ENCODE measurements around the gene TNFRSF6B. TPM values are rescaled to one million over a fixed set of nuclear protein-coding genes. Genes with fewer than 3 reads are reported as not detected.

Gene TNFRSF6B
- total RNA-seq, 2 donors from 2014 or later: not detected

GRCh38 chr20:63746751-63747315, 50.4 kb downstream of the TNFRSF6B start:
- H3K4me3 Mint-ChIP-seq: no peak overlapping the region
- peak; percentile 45 for DNase-seq

GRCh38 chr20:63747622-63748069, 51.2 kb downstream of the TNFRSF6B start:
- Mint-ChIP-seq H3K27me3 (ENCODE audit: insufficient read depth) (no peaks in the 10 kb centered on the region), H3K9me3 (no peaks in the 10 kb centered on the region), H3K4me1 (peaks cover 4% of the 10 kb centered on the region), H3K4me3 (no peak overlapping the region), H3K27ac (no peak overlapping the region), H3K36me3 (ENCODE audit: low read depth) (peaks cover 15% of the 10 kb centered on the region)
- Histone ChIP-seq H3K36me3 (ENCODE audit: control insufficient read depth, insufficient read depth, low read length) (peaks cover 20% of the 10 kb centered on the region), H3K4me3 (ENCODE audit: low read length) (no peak overlapping the region), H3K27ac (ENCODE audit: low read depth, low read length) (no peak overlapping the region), H3K27me3 (ENCODE audit: control insufficient read depth, insufficient read depth, low read length, poor library complexity, severe bottlenecking) (no peaks in the 10 kb centered on the region), H3K9me3 (ENCODE audit: control insufficient read depth, low read length) (no peaks in the 10 kb centered on the region), H3K4me1 (ENCODE audit: control insufficient read depth, insufficient read depth, low read length) (no peaks in the 10 kb centered on the region), H3K9ac (ENCODE audit: extremely low read depth, low read length, poor library complexity, severe bottlenecking) (no peak overlapping the region)
- WGBS, 2 experiments (ENCODE audit: insufficient coverage in 1 of 2, insufficient read length in 1 of 2): 80 to 89% methylated on average over 6 to 13 of the region's 13 CpGs
- no peak for TF ChIP-seq CTCF (conservative IDR thresholded peaks at IDR 0.05)
- DNase-seq: no peak

More at GRCh38 chr20:63746751-63747315, 50.4 kb downstream of the TNFRSF6B start:
- no peaks in the 10 kb centered on the region for H3K9me3 ChIP-seq (ENCODE audit: control insufficient read depth, low read length)
- H3K4me1 ChIP-seq (ENCODE audit: control insufficient read depth, insufficient read depth, low read length): peaks cover under 1% of the 10 kb centered on the region
- no peak overlapping the region for H3K9ac ChIP-seq (ENCODE audit: extremely low read depth, low read length, poor library complexity, severe bottlenecking)
- peaks cover 14% of the 10 kb centered on the region for H3K36me3 Mint-ChIP-seq (ENCODE audit: low read depth)
- 96% methylated on average over 40 to 47 of the region's 47 CpGs for WGBS, 2 experiments (ENCODE audit: insufficient coverage in 1 of 2, insufficient read length in 1 of 2)
- no peaks in the 10 kb centered on the region for H3K9me3 Mint-ChIP-seq
- H3K27ac Mint-ChIP-seq: no peak overlapping the region
- H3K27me3 ChIP-seq (ENCODE audit: control insufficient read depth, insufficient read depth, low read length, poor library complexity, severe bottlenecking): no peaks in the 10 kb centered on the region
- H3K4me3 ChIP-seq (ENCODE audit: low read length): no peak overlapping the region
- H3K27ac ChIP-seq (ENCODE audit: low read depth, low read length): no peak overlapping the region
- no peaks in the 10 kb centered on the region for H3K27me3 Mint-ChIP-seq (ENCODE audit: insufficient read depth)
- TF ChIP-seq CTCF (conservative IDR thresholded peaks at IDR 0.05): no peak
- H3K4me1 Mint-ChIP-seq: peaks cover 4% of the 10 kb centered on the region
- peaks cover 23% of the 10 kb centered on the region for H3K36me3 ChIP-seq (ENCODE audit: control insufficient read depth, insufficient read depth, low read length)

Other genes starting within 250 kb of the TNFRSF6B start
- 10 to 100 TPM; 36.4 to 62.8 TPM for gene KCNQ2, start 224.0 kb upstream of the TNFRSF6B start, total RNA-seq
- 10 to 100 TPM; 12.1 to 22.6 TPM for gene EEF1A2, start 197.6 kb upstream of the TNFRSF6B start, total RNA-seq
- 100 to 1,000 TPM; 247 to 296 TPM for gene PPDPF, start 175.9 kb upstream of the TNFRSF6B start, total RNA-seq
- under 1 TPM in 1 of 2 donors, not detected in 1; 0.22 TPM for gene PTK6, start 159.3 kb upstream of the TNFRSF6B start, total RNA-seq
- not detected for gene SRMS, start 148.9 kb upstream of the TNFRSF6B start, total RNA-seq
- gene FNDC11, start 142.5 kb upstream of the TNFRSF6B start, total RNA-seq: 1 to 10 TPM; 1.8 to 2.4 TPM
- gene HELZ2, start 122.4 kb upstream of the TNFRSF6B start, total RNA-seq: 10 to 100 TPM; 34.5 to 37.0 TPM
- gene GMEB2, start 69.6 kb upstream of the TNFRSF6B start, total RNA-seq: 10 to 100 TPM; 11.5 to 12.3 TPM
- gene STMN3, start 43.2 kb upstream of the TNFRSF6B start, total RNA-seq: 10 to 100 TPM in 1 of 2 donors, 1 to 10 TPM in 1; 6.7 to 18.3 TPM
- 10 to 100 TPM; 33.9 to 36.7 TPM for gene RTEL1, start 38.3 kb upstream of the TNFRSF6B start, total RNA-seq
- 10 to 100 TPM; 41.6 to 46.2 TPM for gene ARFRP1, start 11.3 kb downstream of the TNFRSF6B start, total RNA-seq
- gene ZGPAT, start 11.4 kb downstream of the TNFRSF6B start, total RNA-seq: 10 to 100 TPM; 28.8 to 29.5 TPM
- 10 to 100 TPM in 1 of 2 donors, 1 to 10 TPM in 1; 7.6 to 10.1 TPM for gene LIME1, start 40.0 kb downstream of the TNFRSF6B start, total RNA-seq
- gene SLC2A4RG, start 43.1 kb downstream of the TNFRSF6B start, total RNA-seq: 100 to 1,000 TPM in 1 of 2 donors, 10 to 100 TPM in 1; 69.3 to 108 TPM
- 10 to 100 TPM; 24.9 to 25.9 TPM for gene ZBTB46, start 134.6 kb downstream of the TNFRSF6B start, total RNA-seq
- gene ABHD16B, start 164.8 kb downstream of the TNFRSF6B start, total RNA-seq: not detected
- 10 to 100 TPM; 68.3 to 85.2 TPM for gene TPD52L2, start 168.6 kb downstream of the TNFRSF6B start, total RNA-seq
- gene DNAJC5, start 198.5 kb downstream of the TNFRSF6B start, total RNA-seq: 10 to 100 TPM; 25.8 to 26.8 TPM

Data from endodermal cell (in vitro differentiated cells).